Measurements from ENCODE around the gene ME3.

The ME3 gene

GRCh38 chr11:86589856-86590589, 82.4 kb downstream of the ME3 start:
- no peak for DNase-seq (ENCODE audit: low read depth in 1 of 2, low spot score in 1 of 2)

- no peak for DNase-seq (ENCODE audit: low read depth in 1 of 2, low spot score in 1 of 2)
Observed at GRCh38 chr11:86589204-86589603, 83.2 kb downstream of the ME3 start.

GRCh38 chr11:86588566-86589090, 83.8 kb downstream of the ME3 start:
- no peak for DNase-seq (ENCODE audit: low read depth in 1 of 2, low spot score in 1 of 2)

- DNase-seq (ENCODE audit: low read depth in 1 of 2, low spot score in 1 of 2), result no peak
Observed at GRCh38 chr11:86587264-86588193, 84.9 kb downstream of the ME3 start.

- DNase-seq (ENCODE audit: low read depth in 1 of 2, low spot score in 1 of 2), result no peak
Observed at GRCh38 chr11:86586307-86586706, 86.1 kb downstream of the ME3 start.

GRCh38 chr11:86582898-86583297, 89.5 kb downstream of the ME3 start:
- DNase-seq (ENCODE audit: low read depth in 1 of 2, low spot score in 1 of 2), result no peak

- DNase-seq (ENCODE audit: low read depth in 1 of 2, low spot score in 1 of 2), result no peak
Observed at GRCh38 chr11:86580535-86580934, 91.9 kb downstream of the ME3 start.

- no peak for DNase-seq (ENCODE audit: low read depth in 1 of 2, low spot score in 1 of 2)
Observed at GRCh38 chr11:86579406-86579731, 93.0 kb downstream of the ME3 start.

GRCh38 chr11:86578727-86579405, 93.5 kb downstream of the ME3 start:
- DNase-seq (ENCODE audit: low read depth in 1 of 2, low spot score in 1 of 2), result no peak

- no peak for DNase-seq (ENCODE audit: low read depth in 1 of 2, low spot score in 1 of 2)
Observed at GRCh38 chr11:86577644-86578636, 94.5 kb downstream of the ME3 start.

- no peak for DNase-seq (ENCODE audit: low read depth in 1 of 2, low spot score in 1 of 2)
Observed at GRCh38 chr11:86576946-86577624, 95.3 kb downstream of the ME3 start.

- no peak for DNase-seq (ENCODE audit: low read depth in 1 of 2, low spot score in 1 of 2)
Observed at GRCh38 chr11:86575927-86576326, 96.5 kb downstream of the ME3 start.

GRCh38 chr11:86575208-86575855, 97.1 kb downstream of the ME3 start:
- DNase-seq (ENCODE audit: low read depth in 1 of 2, low spot score in 1 of 2), result no peak

- no peak for DNase-seq (ENCODE audit: low read depth in 1 of 2, low spot score in 1 of 2)
Observed at GRCh38 chr11:86574493-86575207, 97.8 kb downstream of the ME3 start.

- DNase-seq (ENCODE audit: low read depth in 1 of 2, low spot score in 1 of 2), result no peak
Observed at GRCh38 chr11:86571273-86571948, 101.0 kb downstream of the ME3 start.

- DNase-seq (ENCODE audit: low read depth in 1 of 2, low spot score in 1 of 2), result no peak
Observed at GRCh38 chr11:86570451-86570850, 102.0 kb downstream of the ME3 start.

- no peak for DNase-seq (ENCODE audit: low read depth in 1 of 2, low spot score in 1 of 2)
Observed at GRCh38 chr11:86570020-86570419, 102.4 kb downstream of the ME3 start.

GRCh38 chr11:86569109-86569508, 103.3 kb downstream of the ME3 start:
- no peak for DNase-seq (ENCODE audit: low read depth in 1 of 2, low spot score in 1 of 2)

Measured in stimulated activated CD4-positive, alpha-beta T cell treated with anti-CD3 and anti-CD28 coated beads, Interleukin-15, amount 100 ng/mL, for 1 hour (primary cell).